ENCODE data around the gene COBL. TPM values are rescaled to one million over a fixed set of nuclear protein-coding genes. Genes with fewer than 3 reads are reported as not detected.

COBL gene
- total RNA-seq, 4 donors from 2014 or later = 50.2 to 156 (median 65.1) TPM

- H3K9me3 ChIP-seq = no peaks in the 10 kb centered on the region
- no peaks in the 10 kb centered on the region for H3K36me3 ChIP-seq
- peaks cover 5% of the 10 kb centered on the region for H3K4me1 ChIP-seq
- H3K4me3 ChIP-seq = no peak overlapping the region
- TF ChIP-seq POLR2A (IDR thresholded peaks at IDR 0.05) (no peak), CTCF (IDR thresholded peaks at IDR 0.05) (no peak), EP300 (IDR thresholded peaks at IDR 0.05) (no peak), POLR2AphosphoS5 (IDR thresholded peaks at IDR 0.05) (no peak)
- WGBS = 75% methylated on average over 8 of the region's 8 CpGs
- peaks cover 3% of the 10 kb centered on the region for H3K27me3 ChIP-seq
- no peak overlapping the region for H3K27ac ChIP-seq
- no peak for DNase-seq (ENCODE audit: low spot score in 2 of 2)
Measured at GRCh38 chr7:51158211-51158610, 158.4 kb downstream of the COBL start.

- Histone ChIP-seq H3K27me3 (peaks cover 3% of the 10 kb centered on the region), H3K4me3 (no peak overlapping the region), H3K27ac (no peak overlapping the region), H3K4me1 (no peaks in the 10 kb centered on the region), H3K9me3 (no peaks in the 10 kb centered on the region), H3K36me3 (no peaks in the 10 kb centered on the region)
- TF ChIP-seq EP300 (IDR thresholded peaks at IDR 0.05) (no peak), POLR2A (IDR thresholded peaks at IDR 0.05) (no peak), CTCF (IDR thresholded peaks at IDR 0.05) (no peak), POLR2AphosphoS5 (IDR thresholded peaks at IDR 0.05) (no peak)
- 89% methylated on average over 4 of the region's 4 CpGs for WGBS
- DNase-seq (ENCODE audit: low spot score in 2 of 2) = no peak
Measured at GRCh38 chr7:51154201-51154600, 162.4 kb downstream of the COBL start.

- no peaks in the 10 kb centered on the region for H3K27me3 ChIP-seq
- H3K36me3 ChIP-seq = no peaks in the 10 kb centered on the region
- TF ChIP-seq CTCF (IDR thresholded peaks at IDR 0.05) (no peak), POLR2A (IDR thresholded peaks at IDR 0.05) (no peak), EP300 (IDR thresholded peaks at IDR 0.05) (no peak), POLR2AphosphoS5 (IDR thresholded peaks at IDR 0.05) (no peak)
- WGBS = 78% methylated on average over 4 of the region's 4 CpGs
- H3K27ac ChIP-seq = no peak overlapping the region
- no peaks in the 10 kb centered on the region for H3K4me1 ChIP-seq
- no peak overlapping the region for H3K4me3 ChIP-seq
- DNase-seq (ENCODE audit: low spot score in 2 of 2) = no peak
- H3K9me3 ChIP-seq = peaks cover 5% of the 10 kb centered on the region
Measured at GRCh38 chr7:51152706-51153200, 163.9 kb downstream of the COBL start.

- Histone ChIP-seq H3K4me1 (no peaks in the 10 kb centered on the region), H3K4me3 (no peak overlapping the region), H3K36me3 (no peaks in the 10 kb centered on the region), H3K27ac (no peak overlapping the region), H3K9me3 (peaks cover 5% of the 10 kb centered on the region), H3K27me3 (no peaks in the 10 kb centered on the region)
- DNase-seq (ENCODE audit: low spot score in 2 of 2) = no peak
- 62% methylated on average over 3 of the region's 3 CpGs for WGBS
- TF ChIP-seq POLR2AphosphoS5 (IDR thresholded peaks at IDR 0.05) = no peak
- no peak for TF ChIP-seq CTCF (IDR thresholded peaks at IDR 0.05)
- TF ChIP-seq EP300 (IDR thresholded peaks at IDR 0.05) = no peak
- no peak for TF ChIP-seq POLR2A (IDR thresholded peaks at IDR 0.05)
Measured at GRCh38 chr7:51151455-51151854, 165.2 kb downstream of the COBL start.

GRCh38 chr7:51150193-51150592, 166.4 kb downstream of the COBL start:
- TF ChIP-seq CTCF (IDR thresholded peaks at IDR 0.05) = no peak
- no peak for TF ChIP-seq POLR2AphosphoS5 (IDR thresholded peaks at IDR 0.05)
- no peak for TF ChIP-seq POLR2A (IDR thresholded peaks at IDR 0.05)
- TF ChIP-seq EP300 (IDR thresholded peaks at IDR 0.05) = no peak
- H3K4me1 ChIP-seq = no peaks in the 10 kb centered on the region
- H3K27ac ChIP-seq = no peak overlapping the region
- H3K4me3 ChIP-seq = no peak overlapping the region
- H3K9me3 ChIP-seq = peaks cover 5% of the 10 kb centered on the region
- H3K27me3 ChIP-seq = no peaks in the 10 kb centered on the region
- DNase-seq (ENCODE audit: low spot score in 2 of 2) = no peak
- H3K36me3 ChIP-seq = no peaks in the 10 kb centered on the region
- 94% methylated on average over 3 of the region's 3 CpGs for WGBS

Measured in suprapubic skin (tissue), 4 donors.